DMS53 treated with DMSO at 0.1 percent for 48 hours (cell line): Measurements from ENCODE around the gene THRB.

Experiments used
- DNase-seq: peaks from one replicate; lab custom pipeline; 2025; ENCODE audit not compliant: unreplicated experiment; lab: John Stamatoyannopoulos, UW

The THRB gene

DNA sequence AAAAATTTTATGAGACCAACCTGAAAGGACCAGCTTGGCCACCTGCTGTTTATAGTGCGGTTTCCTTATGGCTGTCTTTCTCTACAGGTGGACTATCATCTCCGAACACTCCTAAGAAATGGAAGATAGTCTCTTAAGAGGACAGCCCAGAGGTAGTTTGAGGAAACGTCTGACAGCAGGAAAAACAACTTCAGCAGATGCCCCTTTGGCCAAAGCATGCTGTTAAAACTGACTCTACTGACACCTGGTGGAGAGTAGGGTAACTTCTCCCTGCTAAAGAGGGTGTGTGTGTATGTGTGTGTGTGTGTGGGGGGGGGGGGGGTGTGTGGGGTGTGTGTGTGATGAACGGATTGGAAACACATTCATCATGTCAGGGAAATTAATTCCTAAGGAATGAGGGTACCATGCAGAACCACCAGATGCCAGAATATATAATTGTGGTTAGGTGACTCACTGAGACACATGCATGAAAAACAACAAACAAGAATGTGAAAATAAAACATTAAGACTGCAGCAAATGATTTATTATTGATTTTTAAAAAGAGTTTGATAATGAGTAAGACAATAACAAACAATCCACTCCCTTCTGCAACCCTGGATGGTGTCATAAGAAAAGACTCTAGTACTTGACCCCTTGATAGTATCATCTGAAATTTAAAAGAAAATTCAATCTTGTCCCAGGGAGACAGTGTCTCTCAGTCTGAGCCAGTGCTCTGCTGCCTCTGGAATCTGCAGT, 256.5 kb downstream of the THRB start:
- peak; percentile 32 for DNase-seq

DNA sequence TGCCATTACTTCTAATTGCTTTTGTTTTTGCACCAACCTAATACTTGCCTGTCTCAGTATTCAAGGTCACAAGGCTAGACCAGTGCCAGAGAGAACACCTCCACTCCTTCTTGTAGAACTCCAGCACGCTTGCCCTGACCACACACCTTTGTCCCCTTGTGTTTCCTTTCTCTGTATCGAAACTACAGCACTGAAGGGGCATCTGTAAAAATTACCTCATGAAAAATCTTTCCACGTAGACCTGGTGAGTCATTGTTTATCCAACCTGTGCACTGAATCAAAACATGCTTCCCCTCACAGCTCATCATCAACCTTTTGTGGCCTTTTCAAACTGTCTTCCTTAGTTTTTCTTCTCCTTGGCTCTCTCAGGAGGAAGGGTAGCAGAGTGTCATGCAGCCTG, 259.5 kb downstream of the THRB start:
- peak; percentile 5 for DNase-seq

DNA sequence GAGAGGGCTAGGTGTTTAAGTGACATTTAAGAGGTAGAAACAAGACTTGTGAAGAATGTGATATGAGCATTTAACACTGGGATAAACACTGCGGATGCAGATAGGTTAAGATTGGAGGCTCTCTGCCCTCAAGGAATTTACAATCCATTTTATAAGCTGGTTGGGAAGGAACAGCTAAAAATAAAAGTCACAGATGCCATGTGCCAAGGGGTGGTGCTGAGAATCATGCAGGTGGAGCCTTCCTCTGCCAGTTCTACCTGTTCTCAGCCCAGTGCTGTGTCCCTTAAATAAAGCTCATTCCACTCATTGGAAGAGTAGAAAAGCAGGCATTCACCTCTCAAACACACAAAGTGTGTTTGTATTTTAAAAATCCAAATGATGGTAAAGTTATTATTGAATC, 261.9 kb downstream of the THRB start:
- DNase-seq, result no peak

DNA sequence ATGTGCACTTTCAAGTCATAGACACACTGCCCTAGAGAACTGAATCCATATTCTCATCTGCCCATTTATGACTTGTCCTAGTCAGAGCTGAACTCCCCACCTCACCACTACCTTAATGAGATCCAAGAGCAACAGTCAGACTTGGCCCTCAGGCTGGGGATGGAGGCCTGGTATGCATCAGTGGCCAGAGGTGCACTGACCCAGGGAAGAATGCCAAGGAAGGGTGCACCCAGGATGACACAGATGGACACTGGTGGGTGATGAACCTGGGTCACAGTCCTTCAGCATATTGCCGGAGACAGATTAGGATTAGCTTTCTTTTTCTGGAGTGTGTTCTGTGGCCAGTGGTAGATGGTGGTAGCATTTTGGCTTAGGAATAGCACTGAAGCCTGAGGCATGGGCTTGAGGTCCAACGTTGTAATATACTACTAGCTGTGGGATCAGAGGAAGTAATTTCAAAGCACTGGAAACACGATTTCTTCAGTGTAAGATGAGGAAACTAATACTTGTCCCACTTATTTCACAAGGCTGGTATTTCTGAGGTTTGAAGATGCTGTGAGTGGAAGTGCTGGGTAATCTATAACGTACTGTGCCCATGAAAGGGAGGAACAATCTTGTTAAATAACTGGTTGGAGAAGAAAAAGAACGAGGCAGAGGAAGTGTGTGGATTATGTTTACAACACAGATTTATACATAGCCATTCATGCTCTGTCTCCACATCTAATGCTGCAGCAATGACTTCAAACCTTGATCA, 265.0 kb downstream of the THRB start:
- DNase-seq, result no peak

DNA sequence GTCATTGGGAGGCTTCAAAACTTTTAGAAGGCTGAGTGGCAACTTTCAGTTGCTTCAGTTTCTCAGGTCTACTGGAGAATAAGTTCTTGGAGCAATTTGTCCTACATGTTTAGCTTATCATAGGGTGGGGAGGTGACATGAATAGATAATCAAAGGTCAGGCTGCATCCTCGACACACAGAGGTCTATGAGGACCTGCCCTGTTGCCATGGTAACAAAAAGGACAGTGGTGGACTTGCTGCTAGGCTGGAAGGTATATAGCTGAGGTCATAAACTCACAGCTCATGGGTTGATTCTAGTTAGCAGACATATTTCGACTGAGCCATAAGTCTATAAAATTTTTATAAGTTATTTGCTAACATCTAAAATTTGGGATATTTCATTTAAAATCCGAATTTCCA, 267.0 kb downstream of the THRB start:
- no peak for DNase-seq

DNA sequence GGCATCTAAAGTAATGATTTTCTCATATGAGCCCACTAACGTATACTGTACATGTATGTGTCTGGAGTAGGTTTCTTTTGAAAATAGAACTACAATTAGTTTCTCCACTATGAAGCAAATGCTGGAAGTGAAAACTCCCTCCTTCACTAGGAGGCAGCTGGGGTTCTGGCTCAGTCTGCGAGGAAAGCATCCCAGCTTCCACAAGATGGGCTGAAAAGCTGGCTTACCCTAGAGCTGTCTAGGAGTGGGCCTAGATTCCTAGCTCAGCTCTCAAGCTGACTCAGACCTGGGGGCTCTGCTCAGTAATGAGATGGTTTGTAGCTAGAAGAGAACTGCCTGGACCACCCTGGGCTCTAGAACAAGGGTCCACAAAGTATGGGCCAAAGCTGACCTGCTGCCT, 268.3 kb downstream of the THRB start:
- DNase-seq, result no peak

DNA sequence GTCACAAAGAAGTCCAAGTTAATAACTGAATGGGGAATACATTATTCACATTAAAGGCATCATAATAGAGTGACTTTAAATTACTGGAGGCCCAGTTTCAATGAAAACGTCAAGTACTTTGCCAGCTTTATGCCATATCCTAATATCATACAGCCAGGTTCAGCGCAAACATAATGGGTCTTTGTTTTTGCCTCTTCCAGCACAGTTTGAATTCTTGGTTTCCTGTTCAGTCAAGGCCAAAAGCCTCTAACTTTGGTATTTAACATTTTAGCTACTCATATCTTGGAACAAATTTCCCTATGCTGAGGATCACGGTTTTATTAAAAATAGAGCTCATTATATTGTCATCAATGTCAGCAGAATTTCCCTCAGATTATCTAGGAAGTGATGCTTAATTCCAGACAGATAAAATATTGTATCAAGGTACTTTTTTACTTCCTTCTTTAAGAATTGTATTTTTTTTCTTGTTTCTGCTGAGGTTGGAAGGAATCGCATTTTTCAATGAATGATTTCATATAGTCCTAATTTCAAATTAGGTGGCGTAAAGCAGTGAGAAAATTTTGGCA, 269.2 kb downstream of the THRB start:
- no peak for DNase-seq

DNA sequence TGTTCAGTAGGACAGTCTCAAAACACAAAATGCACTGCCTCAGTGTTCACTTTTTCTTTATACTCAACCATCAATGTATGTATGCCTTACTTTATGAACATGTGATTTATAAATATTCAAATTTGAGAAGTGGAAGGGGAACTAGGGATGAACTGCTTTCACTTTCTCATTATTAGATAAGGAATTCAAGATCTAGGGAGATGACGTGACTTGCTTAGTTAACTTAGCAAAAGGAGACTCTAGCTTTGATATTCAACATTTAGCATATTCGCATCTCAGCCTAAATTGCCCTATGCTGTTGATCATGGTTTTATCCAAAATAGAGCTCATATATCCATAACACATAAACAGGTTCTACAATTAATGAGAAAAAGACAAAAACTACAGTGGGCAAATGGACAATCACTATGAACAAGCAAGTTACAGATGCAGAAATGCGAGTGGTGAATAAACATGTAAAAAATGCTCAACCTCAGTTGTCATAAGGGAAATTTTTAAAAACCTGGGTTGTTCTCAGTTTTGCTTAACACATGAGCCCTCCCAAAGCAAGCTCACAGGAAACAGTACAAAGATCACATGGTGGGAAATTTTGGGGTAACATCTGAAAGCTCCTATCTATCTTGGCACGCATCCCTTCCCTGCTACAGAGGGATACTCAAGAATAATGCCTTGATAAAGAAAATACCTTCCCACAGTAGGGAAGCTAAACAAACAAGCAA, 269.8 kb downstream of the THRB start:
- DNase-seq, result no peak

DNA sequence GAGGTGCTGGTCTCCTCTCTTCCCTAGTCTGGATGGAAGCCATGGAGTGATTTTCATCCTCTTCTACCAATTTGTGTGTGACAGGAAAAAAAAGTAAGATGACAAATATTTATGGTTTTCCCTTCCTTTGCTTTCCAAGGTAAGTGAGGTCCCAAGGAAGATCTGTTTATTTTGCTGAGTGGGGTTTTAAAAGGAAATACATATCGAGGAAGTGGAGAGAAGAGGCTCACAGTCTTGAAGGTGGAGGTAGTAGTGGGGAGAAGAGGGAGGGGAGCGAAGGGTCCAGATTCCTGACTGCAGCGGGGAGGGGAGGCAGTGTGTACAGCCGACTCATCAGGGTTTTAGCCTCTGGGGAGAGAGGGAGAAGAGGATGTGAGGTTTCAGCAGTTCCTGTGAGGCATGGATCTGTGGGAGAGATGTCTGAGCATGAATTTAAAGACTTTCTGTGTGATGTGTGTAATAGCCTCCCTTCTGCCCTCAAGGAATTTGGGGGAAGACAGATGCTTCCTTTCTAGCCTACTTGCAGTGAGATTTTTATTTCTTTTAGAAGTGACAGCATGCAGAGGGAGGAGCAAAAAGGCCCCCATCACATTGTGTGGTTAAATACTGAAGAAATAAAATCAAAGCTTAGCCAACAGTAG, 272.4 kb downstream of the THRB start:
- no peak for DNase-seq

DNA sequence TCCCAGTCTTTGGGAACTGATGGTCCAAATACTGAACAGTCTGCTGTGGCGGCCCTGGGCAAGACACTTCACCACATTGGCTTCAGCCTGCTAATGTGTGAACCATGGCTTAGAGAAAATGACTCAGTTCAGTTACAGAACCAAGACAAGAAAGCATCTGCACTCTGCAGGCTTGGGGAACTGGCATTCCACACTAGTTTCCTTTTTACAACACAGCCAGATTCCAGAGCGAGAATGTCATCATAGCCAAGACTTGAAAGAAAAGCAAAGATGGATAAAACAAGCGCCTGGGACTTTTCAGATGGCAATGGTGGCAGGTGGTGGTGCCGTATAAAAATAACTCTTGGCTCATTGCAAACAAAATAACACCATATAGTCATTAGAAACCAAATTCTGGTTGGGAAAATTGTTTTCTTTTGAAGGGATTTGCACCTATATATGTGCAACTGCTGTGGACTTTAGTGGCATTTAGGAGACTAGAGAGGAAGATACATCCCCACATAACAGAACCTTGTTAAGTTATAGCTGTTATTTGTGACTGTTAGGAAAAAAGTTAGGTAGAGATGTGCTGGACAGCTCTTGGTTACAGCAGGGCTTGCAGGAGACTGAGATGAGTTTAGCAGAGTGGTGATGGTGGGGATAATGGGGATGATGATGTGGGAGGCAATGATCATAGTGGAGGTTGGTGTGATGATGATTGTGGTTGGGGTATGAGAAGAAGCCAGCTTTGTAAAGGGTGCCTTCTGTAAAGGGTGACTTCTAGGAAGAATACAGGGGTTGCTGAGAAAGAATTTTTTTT, 273.6 kb downstream of the THRB start:
- no peak for DNase-seq

DNA sequence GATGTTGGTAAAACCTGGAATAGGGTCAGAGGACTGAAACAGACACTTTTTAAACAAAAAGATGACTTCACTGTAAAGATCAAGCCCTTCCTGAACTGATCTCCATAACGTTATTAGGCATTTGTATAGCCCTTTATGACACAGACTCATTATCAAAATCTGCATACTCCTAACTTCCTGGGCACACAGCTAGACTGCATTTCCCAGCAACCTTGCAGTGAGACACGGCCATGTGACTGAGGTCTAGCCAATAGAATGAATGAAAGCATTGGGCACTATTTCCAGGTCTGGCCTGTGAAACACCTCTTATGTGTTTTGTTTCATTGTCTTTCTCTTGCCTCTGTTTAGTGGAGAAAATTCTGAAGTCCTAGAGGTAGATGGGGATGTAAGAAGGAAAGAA, 279.1 kb downstream of the THRB start:
- DNase-seq, result no peak

DNA sequence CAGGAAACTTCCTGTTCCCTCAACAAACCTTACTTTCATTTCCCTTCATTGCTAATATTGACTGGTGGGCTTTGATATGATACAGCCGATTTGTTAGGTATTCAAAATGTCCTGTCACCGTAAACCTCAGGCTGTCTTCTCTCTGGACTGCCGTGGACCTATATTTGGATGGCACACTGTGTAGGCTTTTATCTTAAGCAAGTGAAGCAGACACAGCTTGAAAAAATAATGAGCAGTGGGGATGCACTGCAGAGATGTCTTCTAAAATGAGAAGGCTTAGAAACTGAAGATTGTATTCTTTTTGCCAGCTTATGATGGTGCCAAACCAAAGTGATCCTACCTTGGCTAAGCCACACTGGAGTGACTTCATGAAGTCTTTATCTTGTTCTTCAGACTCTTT, 283.3 kb downstream of the THRB start:
- DNase-seq, result no peak

DNA sequence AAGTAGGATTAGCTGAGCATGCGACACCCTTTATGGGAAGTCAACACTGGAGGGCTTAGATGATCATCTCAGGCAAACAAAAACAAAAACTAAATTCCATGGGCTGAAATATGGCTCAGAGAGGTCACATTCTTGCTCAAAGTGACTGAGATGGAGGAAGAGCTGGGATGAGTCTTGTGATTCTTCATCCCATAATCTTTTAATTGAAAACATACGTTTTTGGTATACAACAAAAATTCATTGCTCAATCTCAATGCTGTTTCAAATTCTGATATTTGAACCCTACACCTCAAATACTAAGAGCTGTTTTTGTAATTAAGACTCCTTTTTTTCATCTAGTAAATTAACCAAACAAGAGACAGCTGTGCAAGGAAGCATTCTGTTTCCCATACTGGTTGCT, 292.6 kb downstream of the THRB start:
- no peak for DNase-seq

DNA sequence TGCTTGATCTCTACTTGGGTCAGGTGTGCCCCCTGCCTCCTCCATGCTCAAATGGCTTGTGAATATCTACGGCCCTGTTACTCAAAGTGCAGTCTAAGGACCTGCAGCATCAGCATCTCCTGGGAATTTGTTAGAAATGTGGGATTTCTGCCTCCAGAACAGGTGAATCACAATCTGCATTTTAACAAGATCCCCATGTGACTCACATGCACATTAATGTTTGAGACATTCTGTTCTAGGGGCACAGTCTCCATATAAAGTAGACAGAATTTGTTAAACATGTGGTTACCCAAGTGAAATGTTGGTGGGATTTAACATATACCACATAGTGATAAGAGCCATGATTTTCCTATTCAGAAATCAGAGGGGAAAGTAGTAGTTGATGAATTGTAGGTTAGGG, 293.3 kb downstream of the THRB start:
- no peak for DNase-seq

DNA sequence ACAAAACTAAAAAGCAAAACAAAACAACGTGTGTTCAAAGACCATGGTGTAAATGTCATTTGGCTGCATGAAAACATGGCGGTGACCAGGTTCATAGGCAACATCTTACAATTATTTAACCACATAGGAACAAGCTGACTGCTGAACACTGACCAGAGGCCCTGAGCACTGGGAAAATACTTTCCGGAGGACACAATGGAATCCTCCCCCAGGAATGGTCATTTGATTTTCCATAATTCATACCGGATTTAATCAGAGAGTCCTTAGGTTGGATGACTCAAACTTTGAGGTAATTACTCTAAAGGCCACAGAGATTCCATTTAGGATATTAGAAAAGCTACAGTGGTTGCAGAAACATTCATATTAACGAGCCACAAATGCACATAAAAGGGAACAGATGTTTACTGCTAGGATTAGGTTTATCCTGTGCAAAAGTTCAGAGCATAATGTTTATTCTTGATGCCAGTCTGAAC, 294.8 kb downstream of the THRB start:
- no peak for DNase-seq

DNA sequence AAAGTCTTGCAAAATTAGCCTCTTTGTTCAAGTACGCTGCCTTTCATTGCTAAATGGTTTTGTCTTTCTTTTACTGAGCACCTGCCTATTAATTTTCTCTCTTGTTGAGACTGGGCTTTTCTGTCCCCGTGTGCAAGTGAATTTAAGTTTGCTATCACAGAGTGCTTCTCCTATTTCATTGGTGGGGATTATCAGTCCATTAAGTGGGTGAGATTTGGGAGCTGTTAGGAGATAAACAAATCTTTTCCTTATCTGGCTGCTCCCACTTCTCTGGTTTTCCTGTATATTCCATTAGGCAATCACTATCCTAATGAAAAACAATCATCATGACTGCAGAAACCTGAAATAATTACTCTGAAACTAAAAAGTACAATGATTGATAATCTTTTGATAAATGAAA, 295.4 kb downstream of the THRB start:
- DNase-seq, result no peak

DNA sequence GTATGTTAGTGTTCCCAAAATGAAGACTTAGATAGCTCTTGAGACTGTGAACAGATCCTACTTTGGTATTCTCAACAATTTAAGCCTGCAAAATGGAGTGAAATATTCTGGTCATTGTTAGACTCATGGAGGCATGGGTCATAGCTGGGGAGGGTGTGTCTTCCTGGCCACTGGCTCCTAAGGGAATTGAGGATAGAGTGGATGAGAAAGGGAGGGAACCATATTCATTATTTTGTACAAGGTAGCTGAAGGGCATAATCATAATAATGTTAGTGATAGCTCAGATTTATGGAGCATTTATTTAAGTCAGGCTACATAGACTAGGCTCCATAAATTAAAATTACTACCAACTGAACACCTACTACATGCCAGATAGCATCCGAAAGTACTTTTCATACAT, 295.9 kb downstream of the THRB start:
- no peak for DNase-seq

DNA sequence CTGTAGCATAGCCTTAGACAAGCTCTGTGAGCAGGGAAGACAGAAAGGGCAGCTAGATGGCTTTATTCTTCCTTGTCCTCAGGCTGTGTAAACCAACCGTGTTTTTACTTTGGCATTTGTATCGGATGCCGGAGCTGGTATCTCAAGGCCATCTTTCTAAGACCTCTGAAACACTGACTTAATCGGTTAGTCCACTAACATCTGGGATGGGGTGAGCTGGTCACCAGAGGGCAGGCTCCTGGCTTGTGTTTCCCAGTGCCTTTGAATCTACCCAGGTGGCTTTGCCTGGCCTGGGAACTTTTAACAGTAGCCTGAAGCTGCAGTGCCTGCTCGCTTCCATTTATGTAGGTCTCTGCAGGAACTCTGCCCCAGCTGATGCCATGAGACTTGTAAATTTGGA, 296.8 kb downstream of the THRB start:
- DNase-seq, result no peak

DNA sequence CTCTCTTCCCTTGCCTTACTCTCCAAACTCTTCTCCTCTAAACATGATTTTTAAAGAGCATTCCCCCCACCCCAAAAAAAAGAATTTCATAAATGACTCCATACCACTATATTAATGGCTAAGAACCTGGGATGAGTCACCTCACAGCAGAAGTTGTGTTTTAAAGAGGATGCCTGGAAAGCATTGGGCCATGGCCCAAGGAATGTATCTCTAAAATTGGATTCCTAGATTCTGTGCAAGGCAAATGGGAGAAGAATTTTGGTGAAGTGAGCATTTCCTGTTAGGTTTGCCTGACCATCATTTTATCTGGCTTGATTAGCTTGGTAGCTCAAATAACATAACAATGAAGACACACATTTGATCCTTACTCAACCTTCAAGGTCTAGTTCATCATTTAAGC, 298.1 kb downstream of the THRB start:
- DNase-seq, result no peak

DNA sequence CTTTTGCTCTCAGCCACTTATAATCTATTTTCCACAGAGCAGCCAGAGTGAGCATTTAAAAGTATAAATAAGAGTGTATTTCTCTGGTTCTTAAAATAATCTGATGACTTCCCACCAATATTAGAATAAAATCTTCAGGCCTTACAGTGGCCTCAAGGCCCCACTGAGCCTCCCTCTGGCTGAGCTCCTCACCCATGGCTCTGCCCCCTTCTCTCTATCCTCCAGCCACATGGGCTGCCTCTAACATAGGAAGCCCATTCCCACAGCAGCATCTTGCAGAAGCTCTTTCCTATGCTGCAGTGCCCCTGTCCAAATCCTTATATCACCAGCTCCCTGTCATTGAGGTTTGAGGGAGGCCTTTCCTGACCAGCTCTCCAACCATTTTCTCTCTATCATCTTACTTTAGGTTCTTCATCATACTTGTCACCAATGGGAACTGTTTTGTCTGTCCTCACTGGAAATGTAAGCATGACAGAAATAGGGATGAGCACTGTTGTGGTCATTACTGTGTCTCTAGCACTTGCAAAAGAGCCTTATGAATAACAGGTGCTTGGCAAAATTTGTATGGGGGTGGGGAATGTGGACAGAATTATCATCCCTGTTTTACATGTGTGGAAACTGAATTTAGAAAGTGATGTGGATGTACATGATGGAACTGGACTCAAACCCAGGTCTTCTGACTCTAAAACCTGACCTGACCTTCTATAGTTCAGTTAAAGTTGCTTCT, 299.0 kb downstream of the THRB start:
- DNase-seq, result no peak
